ENCODE results near the gene EHD4. TPM values are rescaled to one million over a fixed set of nuclear protein-coding genes. Genes with fewer than 3 reads are reported as not detected.

The EHD4 gene
- total and polyA plus RNA-seq, 2 experiments from 2014 or later: 27.3 to 34.7 TPM

- no peaks in the 10 kb centered on the region for H3K36me3 ChIP-seq (replicated peaks; ENCODE audit: insufficient read depth, low read depth)
- DNase-seq (ENCODE audit: low spot score): no peak
- H3K9me2 ChIP-seq (replicated peaks; ENCODE audit: insufficient read depth): no peaks in the 10 kb centered on the region
- TF ChIP-seq EZH2phosphoT487 (IDR thresholded peaks at IDR 0.05; ENCODE audit: low read depth, severe bottlenecking, unreplicated experiment) (no peak), EZH2 (IDR thresholded peaks at IDR 0.05; ENCODE audit: borderline replicate concordance) (no peak)
- TF ChIP-seq, protein P1, sequence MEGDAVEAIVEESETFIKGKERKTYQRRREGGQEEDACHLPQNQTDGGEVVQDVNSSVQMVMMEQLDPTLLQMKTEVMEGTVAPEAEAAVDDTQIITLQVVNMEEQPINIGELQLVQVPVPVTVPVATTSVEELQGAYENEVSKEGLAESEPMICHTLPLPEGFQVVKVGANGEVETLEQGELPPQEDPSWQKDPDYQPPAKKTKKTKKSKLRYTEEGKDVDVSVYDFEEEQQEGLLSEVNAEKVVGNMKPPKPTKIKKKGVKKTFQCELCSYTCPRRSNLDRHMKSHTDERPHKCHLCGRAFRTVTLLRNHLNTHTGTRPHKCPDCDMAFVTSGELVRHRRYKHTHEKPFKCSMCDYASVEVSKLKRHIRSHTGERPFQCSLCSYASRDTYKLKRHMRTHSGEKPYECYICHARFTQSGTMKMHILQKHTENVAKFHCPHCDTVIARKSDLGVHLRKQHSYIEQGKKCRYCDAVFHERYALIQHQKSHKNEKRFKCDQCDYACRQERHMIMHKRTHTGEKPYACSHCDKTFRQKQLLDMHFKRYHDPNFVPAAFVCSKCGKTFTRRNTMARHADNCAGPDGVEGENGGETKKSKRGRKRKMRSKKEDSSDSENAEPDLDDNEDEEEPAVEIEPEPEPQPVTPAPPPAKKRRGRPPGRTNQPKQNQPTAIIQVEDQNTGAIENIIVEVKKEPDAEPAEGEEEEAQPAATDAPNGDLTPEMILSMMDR (IDR thresholded peaks at IDR 0.05; ENCODE audit: poor library complexity): no peak
- no peak overlapping the region for H2AFZ ChIP-seq
- 76% methylated on average over 10 of the region's 10 CpGs for WGBS (ENCODE audit: low lambda C conversion rate, missing lambda C conversion rate)
- no peak overlapping the region for H3K4me3 ChIP-seq
- no peaks in the 10 kb centered on the region for H3K9me3 ChIP-seq (ENCODE audit: low read depth)
- peaks cover 9% of the 10 kb centered on the region for H3K4me1 ChIP-seq (ENCODE audit: insufficient read depth)
- no peak overlapping the region for H3K4me2 ChIP-seq
- no peaks in the 10 kb centered on the region for H3K27me3 ChIP-seq
- no peaks in the 10 kb centered on the region for H4K20me1 ChIP-seq (ENCODE audit: insufficient read depth, poor library complexity, severe bottlenecking)
- H3K79me2 ChIP-seq: no peaks in the 10 kb centered on the region
- no peak overlapping the region for H3K27ac ChIP-seq
Observed at GRCh38 chr15:41981371-41982132, 9.2 kb upstream of the EHD4 start.

- H3K36me3 ChIP-seq (replicated peaks; ENCODE audit: insufficient read depth, low read depth): no peaks in the 10 kb centered on the region
- 81% methylated on average over 7 of the region's 7 CpGs for WGBS (ENCODE audit: low lambda C conversion rate, missing lambda C conversion rate)
- no peaks in the 10 kb centered on the region for H3K27me3 ChIP-seq
- H3K9me2 ChIP-seq (replicated peaks; ENCODE audit: insufficient read depth): no peaks in the 10 kb centered on the region
- no peak overlapping the region for H3K4me3 ChIP-seq
- H3K79me2 ChIP-seq: no peaks in the 10 kb centered on the region
- no peaks in the 10 kb centered on the region for H3K9me3 ChIP-seq (ENCODE audit: low read depth)
- H2AFZ ChIP-seq: no peak overlapping the region
- peaks cover 9% of the 10 kb centered on the region for H3K4me1 ChIP-seq (ENCODE audit: insufficient read depth)
- peak overlapping the region; percentile 60 for H3K27ac ChIP-seq
- H4K20me1 ChIP-seq (ENCODE audit: insufficient read depth, poor library complexity, severe bottlenecking): no peaks in the 10 kb centered on the region
- no peak for TF ChIP-seq EZH2 (IDR thresholded peaks at IDR 0.05; ENCODE audit: borderline replicate concordance)
- H3K4me2 ChIP-seq: no peak overlapping the region
- DNase-seq (ENCODE audit: low spot score): no peak
Observed at GRCh38 chr15:41980654-41981323, 8.4 kb upstream of the EHD4 start.

DNA sequence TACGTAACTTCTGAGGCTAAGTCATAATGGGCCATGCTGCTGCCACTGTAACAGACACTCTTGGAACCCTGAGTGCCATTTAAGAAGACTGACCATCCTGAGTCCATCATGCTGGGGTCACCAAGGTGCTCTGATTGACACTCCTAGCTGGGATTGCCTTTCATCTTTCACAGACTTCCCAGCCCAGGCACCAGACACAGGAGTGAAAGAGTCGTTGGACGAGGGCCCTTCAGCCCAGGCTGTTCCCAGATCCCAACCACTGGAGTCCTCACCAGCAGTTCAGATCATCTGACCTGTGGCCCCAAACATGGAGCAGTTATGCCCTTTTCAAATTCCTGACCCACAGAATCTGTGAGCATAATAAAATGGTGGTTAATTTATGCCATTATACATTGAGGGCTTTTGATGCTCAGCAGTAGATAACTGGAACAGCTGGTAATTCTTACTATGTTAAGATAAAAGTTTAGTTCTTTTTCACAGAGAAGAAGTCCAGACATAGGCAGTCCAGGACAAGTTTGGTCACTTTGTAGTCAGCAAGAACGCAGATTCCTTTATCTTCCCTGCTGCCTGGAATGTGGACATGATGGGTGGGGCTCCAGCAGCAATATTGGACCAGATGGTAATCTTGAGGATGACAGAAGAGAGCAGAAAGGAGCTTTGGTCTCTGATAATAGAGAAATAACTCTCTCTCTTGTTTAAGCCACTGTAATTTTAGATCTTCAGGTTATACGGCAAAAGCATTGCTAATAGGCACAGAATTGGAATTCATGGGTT is 7.3 kb upstream of the EHD4 start:
- H3K27ac ChIP-seq: peak overlapping the region; percentile 60
- no peaks in the 10 kb centered on the region for H3K36me3 ChIP-seq (replicated peaks; ENCODE audit: insufficient read depth, low read depth)
- H3K79me2 ChIP-seq: no peaks in the 10 kb centered on the region
- no peaks in the 10 kb centered on the region for H3K9me3 ChIP-seq (ENCODE audit: low read depth)
- no peaks in the 10 kb centered on the region for H3K27me3 ChIP-seq
- TF ChIP-seq, protein P1 (IDR thresholded peaks at IDR 0.05; ENCODE audit: poor library complexity): no peak
- no peak for TF ChIP-seq EZH2 (IDR thresholded peaks at IDR 0.05; ENCODE audit: borderline replicate concordance)
- no peak for TF ChIP-seq EZH2phosphoT487 (IDR thresholded peaks at IDR 0.05; ENCODE audit: low read depth, severe bottlenecking, unreplicated experiment)
- DNase-seq (ENCODE audit: low spot score): peak; percentile 35
- no peak overlapping the region for H3K4me2 ChIP-seq
- H4K20me1 ChIP-seq (ENCODE audit: insufficient read depth, poor library complexity, severe bottlenecking): no peaks in the 10 kb centered on the region
- H3K9me2 ChIP-seq (replicated peaks; ENCODE audit: insufficient read depth): no peaks in the 10 kb centered on the region
- no peak overlapping the region for H3K4me3 ChIP-seq
- H3K4me1 ChIP-seq (ENCODE audit: insufficient read depth): peaks cover 9% of the 10 kb centered on the region
- H2AFZ ChIP-seq: no peak overlapping the region
- 63% methylated on average over 5 of the region's 5 CpGs for WGBS (ENCODE audit: low lambda C conversion rate, missing lambda C conversion rate)

Measured in hepatocyte (in vitro differentiated cells).